NCI-H2171 (cell line): ENCODE data around the gene AKAP6.

Experiments used
- DNase-seq: peaks from one replicate; lab custom pipeline; 2025; lab: John Stamatoyannopoulos, UW

Gene AKAP6

GRCh38 chr14:32667791-32668190 lies 338.7 kb downstream of the AKAP6 start:
- no peak for DNase-seq

- DNase-seq = no peak
Observed at GRCh38 chr14:32669391-32669790, 340.3 kb downstream of the AKAP6 start.

- no peak for DNase-seq
Observed at GRCh38 chr14:32675433-32675832, 346.3 kb downstream of the AKAP6 start.

- no peak for DNase-seq
Observed at GRCh38 chr14:32677129-32677780, 348.2 kb downstream of the AKAP6 start.

- DNase-seq = no peak
Observed at GRCh38 chr14:32678088-32678487, 349.0 kb downstream of the AKAP6 start.

GRCh38 chr14:32679927-32680612 lies 351.0 kb downstream of the AKAP6 start:
- no peak for DNase-seq

GRCh38 chr14:32681598-32681997 lies 352.5 kb downstream of the AKAP6 start:
- DNase-seq = no peak

- DNase-seq = no peak
Observed at GRCh38 chr14:32682214-32682613, 353.1 kb downstream of the AKAP6 start.

- DNase-seq = no peak
Observed at GRCh38 chr14:32683679-32684078, 354.6 kb downstream of the AKAP6 start.

- no peak for DNase-seq
Observed at GRCh38 chr14:32688941-32689340, 359.8 kb downstream of the AKAP6 start.

- no peak for DNase-seq
Observed at GRCh38 chr14:32692441-32692840, 363.3 kb downstream of the AKAP6 start.

- no peak for DNase-seq
Observed at GRCh38 chr14:32693114-32693513, 364.0 kb downstream of the AKAP6 start.

- DNase-seq = no peak
Observed at GRCh38 chr14:32694795-32695449, 365.8 kb downstream of the AKAP6 start.

GRCh38 chr14:32696325-32697091 lies 367.4 kb downstream of the AKAP6 start:
- peak; percentile 3 for DNase-seq

- DNase-seq = no peak
Observed at GRCh38 chr14:32697114-32697513, 368.0 kb downstream of the AKAP6 start.

- DNase-seq = no peak
Observed at GRCh38 chr14:32697704-32698103, 368.6 kb downstream of the AKAP6 start.

GRCh38 chr14:32698831-32699230 lies 369.7 kb downstream of the AKAP6 start:
- DNase-seq = no peak

- no peak for DNase-seq
Observed at GRCh38 chr14:32701475-32701874, 372.4 kb downstream of the AKAP6 start.

- DNase-seq = no peak
Observed at GRCh38 chr14:32702088-32702487, 373.0 kb downstream of the AKAP6 start.

GRCh38 chr14:32702562-32702961 lies 373.5 kb downstream of the AKAP6 start:
- no peak for DNase-seq

GRCh38 chr14:32703183-32703621 lies 374.1 kb downstream of the AKAP6 start:
- no peak for DNase-seq

GRCh38 chr14:32706721-32707519 lies 377.8 kb downstream of the AKAP6 start:
- no peak for DNase-seq
